K562 (cell line): ENCODE data around the gene ANTKMT. TPM values are rescaled to one million over a fixed set of nuclear protein-coding genes. Genes with fewer than 3 reads are reported as not detected.

Experiments used
- CBX8 ChIP-seq: fragments of 200-600 bp; sonication (generic); IDR thresholded peaks from 2 replicates; pipeline ENCODE4 v1.6.1; 2012; ENCODE audit warnings: borderline replicate concordance, mixed run types, low read depth, mild to moderate bottlenecking, moderate library complexity, mixed read lengths, low read length, control low read depth, inconsistent platforms; ENCODE audit not compliant: poor library complexity, severe bottlenecking; ENCODE audit errors: extremely low read depth
- GTF3C2 ChIP-seq: IDR thresholded peaks from 3 replicates; pipeline ENCODE4 v1.6.1; 2011; ENCODE audit warnings: borderline replicate concordance, mild to moderate bottlenecking, moderate library complexity; ENCODE audit not compliant: insufficient read length; ENCODE audit errors: extremely low read depth
- ILK ChIP-seq: fragments of 450-650 bp; IDR thresholded peaks from 2 replicates; pipeline ENCODE4 v1.6.1; 2016; ENCODE audit warnings: missing genetic modification characterization, low read depth, mild to moderate bottlenecking, missing compliant biosample characterization, moderate library complexity, borderline replicate concordance
- IRF2 ChIP-seq: sonication (generic); formaldehyde crosslinking; IDR thresholded peaks from 2 replicates; pipeline ENCODE4 v1.8.1; 2022; ENCODE audit warnings: mild to moderate bottlenecking, missing genetic modification reagents
- JUND ChIP-seq, 2 experiments: IDR thresholded peaks; 2 replicates in 1 of 2; 3 replicates in 1 of 2; pipeline ENCODE4 v1.6.1; 2011; ENCODE audit warnings: borderline replicate concordance in 2 of 2, low read depth in 2 of 2, low read length in 2 of 2, improper control_type of control experiment in 1 of 2, missing biosample characterization in 1 of 2, missing genetic modification characterization in 1 of 2, missing genetic modification reagents in 1 of 2
- LARP7 ChIP-seq: fragments of 450-650 bp; IDR thresholded peaks from 2 replicates; pipeline ENCODE4 v1.6.1; 2016
- LCOR ChIP-seq: sonication (generic); formaldehyde crosslinking; IDR thresholded peaks from 2 replicates; pipeline ENCODE4 v1.8.0; 2022; ENCODE audit warnings: mild to moderate bottlenecking, missing genetic modification reagents
- PHB2 ChIP-seq: fragments of 450-650 bp; IDR thresholded peaks from 2 replicates; pipeline ENCODE4 v1.6.1; 2017; ENCODE audit warnings: low read depth
- PRMT5 ChIP-seq: sonication (generic); formaldehyde crosslinking; IDR thresholded peaks from 2 replicates; pipeline ENCODE4 v1.5.0; 2020; ENCODE audit warnings: missing genetic modification reagents
- RBM17 ChIP-seq: fragments of 200-400 bp; formaldehyde crosslinking; IDR thresholded peaks from 2 replicates; pipeline ENCODE4 v1.6.1; 2017; ENCODE audit warnings: low read depth, mild to moderate bottlenecking, low read length, borderline replicate concordance
- STAT5B ChIP-seq: fragments of 250-450 bp; sonication (Bioruptor Pico); IDR thresholded peaks from 2 replicates; pipeline ENCODE4 v1.8.0; 2021; ENCODE audit warnings: mild to moderate bottlenecking, inconsistent platforms
- TRIM25 ChIP-seq: fragments of 450-650 bp; IDR thresholded peaks from 2 replicates; pipeline ENCODE4 v1.7.0; 2016; ENCODE audit warnings: borderline replicate concordance
- ZKSCAN1 ChIP-seq: fragments of 150-350 bp; IDR thresholded peaks from 2 replicates; pipeline ENCODE4 v1.6.1; 2016; ENCODE audit warnings: low read depth, low read length
- ZNF140 ChIP-seq: fragments of 250-450 bp; sonication (Bioruptor Pico); IDR thresholded peaks from 2 replicates; pipeline ENCODE4 v1.8.0; 2021; ENCODE audit warnings: moderate library complexity, mild to moderate bottlenecking, inconsistent platforms
- polyA plus RNA-seq, 8 experiments: library from polyadenylated mRNA; depleted of rRNA in 4 of 8; stranded (reverse) in 5 of 8; unstranded in 3 of 8; fragments of >200 nt; fragmentation: Nextera tagmentation in 2 of 8; fragmentation: Illumina TruSeq in 1 of 8; extraction: Ambion mirVana in 2 of 8; extraction: Trizol in 1 of 8; gene quantifications; 2 replicates each; pipeline versions ENCODE4 v1.2.1 to v1.2.3, GENCODE V29; 2011 to 2014; ENCODE audit warnings: inconsistent platforms in 1 of 8, missing spikeins in 1 of 8
- total RNA-seq, 7 experiments: library from RNA; depleted of rRNA in 6 of 7; stranded (reverse); fragments of >200 nt in 6 of 7; fragmentation: Illumina TruSeq in 2 of 7; extraction: Trizol in 2 of 7; gene quantifications; 2 replicates each; pipeline versions ENCODE4 v1.2.1 to v1.2.3, GENCODE V29; 2011 to 2021; ENCODE audit warnings: low replicate concordance in 1 of 7
- TF ChIP-seq, protein P1 (sequence below): fragments of 450-650 bp; formaldehyde crosslinking; IDR thresholded peaks from 2 replicates; pipeline ENCODE4 v1.4.0; 2020; ENCODE audit warnings: mild to moderate bottlenecking, moderate library complexity
- TF ChIP-seq, protein P2 (sequence below), 2 experiments: fragments of 250-450 bp in 1 of 2; fragments of 450-650 bp in 1 of 2; sonication (Bioruptor Pico) in 1 of 2; IDR thresholded peaks; 2 replicates each; pipeline versions ENCODE4 v1.6.1 to v1.8.0; 2016 to 2021; ENCODE audit warnings: mild to moderate bottlenecking in 2 of 2, moderate library complexity in 2 of 2, missing compliant biosample characterization in 1 of 2, missing genetic modification characterization in 1 of 2
- TF ChIP-seq, protein P3 (sequence below): fragments of 250-450 bp; sonication (Bioruptor Pico); IDR thresholded peaks from 2 replicates; pipeline ENCODE4 v1.5.0; 2020; ENCODE audit warnings: mild to moderate bottlenecking, borderline replicate concordance

ANTKMT gene
- total and polyA plus RNA-seq, 9 of the 15 experiments (the other 6 are each of a cell fraction or from before 2014, with no cell fraction given): 0.58 to 217 (median 19.1) TPM

- TF ChIP-seq, protein P1, sequence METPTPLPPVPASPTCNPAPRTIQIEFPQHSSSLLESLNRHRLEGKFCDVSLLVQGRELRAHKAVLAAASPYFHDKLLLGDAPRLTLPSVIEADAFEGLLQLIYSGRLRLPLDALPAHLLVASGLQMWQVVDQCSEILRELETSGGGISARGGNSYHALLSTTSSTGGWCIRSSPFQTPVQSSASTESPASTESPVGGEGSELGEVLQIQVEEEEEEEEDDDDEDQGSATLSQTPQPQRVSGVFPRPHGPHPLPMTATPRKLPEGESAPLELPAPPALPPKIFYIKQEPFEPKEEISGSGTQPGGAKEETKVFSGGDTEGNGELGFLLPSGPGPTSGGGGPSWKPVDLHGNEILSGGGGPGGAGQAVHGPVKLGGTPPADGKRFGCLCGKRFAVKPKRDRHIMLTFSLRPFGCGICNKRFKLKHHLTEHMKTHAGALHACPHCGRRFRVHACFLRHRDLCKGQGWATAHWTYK (CRISPR knock-in tag): no peak; the same call in 1 of the 2 replicates
- TF ChIP-seq ZKSCAN1: no peak
- no peak for TF ChIP-seq LCOR
- no peak for TF ChIP-seq ZNF140 (CRISPR knock-in tag)
- TF ChIP-seq, protein P2, sequence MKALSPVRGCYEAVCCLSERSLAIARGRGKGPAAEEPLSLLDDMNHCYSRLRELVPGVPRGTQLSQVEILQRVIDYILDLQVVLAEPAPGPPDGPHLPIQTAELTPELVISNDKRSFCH (CRISPR knock-in tag; IDR thresholded peaks at IDR 0.05): no peak
- TF ChIP-seq, protein P2 (tag; IDR thresholded peaks at IDR 0.05): peak; percentile 86
- TF ChIP-seq PHB2: no peak
- no peak for TF ChIP-seq RBM17
- TF ChIP-seq STAT5B (CRISPR knock-in tag): no peak
- no peak for TF ChIP-seq GTF3C2
- no peak for TF ChIP-seq CBX8
- TF ChIP-seq, protein P3, sequence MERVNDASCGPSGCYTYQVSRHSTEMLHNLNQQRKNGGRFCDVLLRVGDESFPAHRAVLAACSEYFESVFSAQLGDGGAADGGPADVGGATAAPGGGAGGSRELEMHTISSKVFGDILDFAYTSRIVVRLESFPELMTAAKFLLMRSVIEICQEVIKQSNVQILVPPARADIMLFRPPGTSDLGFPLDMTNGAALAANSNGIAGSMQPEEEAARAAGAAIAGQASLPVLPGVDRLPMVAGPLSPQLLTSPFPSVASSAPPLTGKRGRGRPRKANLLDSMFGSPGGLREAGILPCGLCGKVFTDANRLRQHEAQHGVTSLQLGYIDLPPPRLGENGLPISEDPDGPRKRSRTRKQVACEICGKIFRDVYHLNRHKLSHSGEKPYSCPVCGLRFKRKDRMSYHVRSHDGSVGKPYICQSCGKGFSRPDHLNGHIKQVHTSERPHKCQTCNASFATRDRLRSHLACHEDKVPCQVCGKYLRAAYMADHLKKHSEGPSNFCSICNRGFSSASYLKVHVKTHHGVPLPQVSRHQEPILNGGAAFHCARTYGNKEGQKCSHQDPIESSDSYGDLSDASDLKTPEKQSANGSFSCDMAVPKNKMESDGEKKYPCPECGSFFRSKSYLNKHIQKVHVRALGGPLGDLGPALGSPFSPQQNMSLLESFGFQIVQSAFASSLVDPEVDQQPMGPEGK (CRISPR knock-in tag): no peak
- peak; percentile 94 for TF ChIP-seq JUND (IDR thresholded peaks at IDR 0.05; ENCODE audit: borderline replicate concordance, low read depth, low read length)
- peak; percentile 91; the same call in 1 of the 3 replicates for TF ChIP-seq JUND (tag; IDR thresholded peaks at IDR 0.05; ENCODE audit: borderline replicate concordance, low read depth, low read length)
- no peak for TF ChIP-seq TRIM25
- TF ChIP-seq PRMT5 (CRISPR knock-in tag): no peak
- no peak for TF ChIP-seq IRF2 (CRISPR knock-in tag)
- TF ChIP-seq LARP7: no peak
- no peak for TF ChIP-seq ILK
These were observed 20.0 kb downstream of the ANTKMT start, which contains the start of gene CIAO3 (continued) for GRCh38 chr16:740764-741505.
